Gastroesophageal sphincter (tissue), 4 donors: ENCODE measurements around the gene AXL. TPM values are rescaled to one million over a fixed set of nuclear protein-coding genes. Genes with fewer than 3 reads are reported as not detected.

ENCODE experiments used
- ATAC-seq: fragments of 150-250 bp; one replicate; pipeline ENCODE4 v1.9.1; 2016; ENCODE audit warnings: mild to moderate bottlenecking, moderate library complexity
- H3K27ac ChIP-seq, 4 donors: fragments of 200-600 bp; sonication (generic) in 3 of 4; 1 replicate in 3 of 4; 2 replicates in 1 of 4; pipeline ENCODE4 v1.5.1; 2016 to 2019
- H3K27me3 ChIP-seq: fragments of 200-600 bp; sonication (generic); one replicate; pipeline ENCODE4 v1.5.1; 2019
- H3K36me3 ChIP-seq, 2 donors: fragments of 200-600 bp; sonication (generic); one replicate each; pipeline ENCODE4 v1.5.1; 2019; ENCODE audit warnings: control low read depth in 1 of 2
- H3K4me1 ChIP-seq, 3 donors: fragments of 200-600 bp; sonication (generic); 1 replicate in 2 of 3; 2 replicates in 1 of 3; pipeline ENCODE4 v1.5.1; 2016 to 2019; ENCODE audit warnings: control low read depth in 2 of 3
- H3K4me3 ChIP-seq, 2 donors: fragments of 200-600 bp; sonication (generic); one replicate each; pipeline ENCODE4 v1.5.1; 2019; ENCODE audit warnings: mild to moderate bottlenecking in 1 of 2, moderate library complexity in 1 of 2
- H3K9me3 ChIP-seq, 3 donors: fragments of 200-600 bp; sonication (generic); one replicate each; pipeline ENCODE4 v1.5.1; 2017 to 2019; ENCODE audit warnings: control low read depth in 2 of 3
- EP300 ChIP-seq: sonication (generic); formaldehyde crosslinking; IDR thresholded peaks from one replicate; pipeline ENCODE4 v1.6.1; 2017; ENCODE audit warnings: antibody characterized with exemption, mild to moderate bottlenecking
- POLR2A ChIP-seq, 2 donors: fragments of 450-650 bp; IDR thresholded peaks; one replicate each; pipeline ENCODE4 v1.6.1; 2017; ENCODE audit warnings: antibody characterized with exemption in 2 of 2, mild to moderate bottlenecking in 2 of 2, moderate library complexity in 1 of 2
- POLR2AphosphoS5 ChIP-seq: sonication (generic); formaldehyde crosslinking; IDR thresholded peaks from one replicate; pipeline ENCODE4 v1.6.1; 2017; ENCODE audit warnings: antibody characterized with exemption
- WGBS, 2 donors: methylation state at CpG; one replicate each; pipeline ENCODE4 v1.1.5; 2018; ENCODE audit warnings: low coverage in 1 of 2; 5-methylcytosine and 5-hydroxymethylcytosine counted together
- total RNA-seq, 4 donors: library from RNA; depleted of rRNA; stranded (reverse); fragments of >200 nt; gene quantifications; one replicate each; pipeline ENCODE4 v1.1.0, GENCODE V29; 2016
- TF ChIP-seq, protein P1 (sequence below), 4 experiments: fragments of 200-600 bp in 2 of 4; fragments of 450-650 bp in 2 of 4; sonication (generic) in 1 of 4; IDR thresholded peaks; one replicate each; pipeline ENCODE4 v1.5.1; 2017 to 2019; ENCODE audit warnings: antibody characterized with exemption in 4 of 4, mild to moderate bottlenecking in 2 of 4, moderate library complexity in 2 of 4

AXL gene
- total RNA-seq, 4 donors from 2014 or later: 129 to 232 (median 166) TPM

DNA sequence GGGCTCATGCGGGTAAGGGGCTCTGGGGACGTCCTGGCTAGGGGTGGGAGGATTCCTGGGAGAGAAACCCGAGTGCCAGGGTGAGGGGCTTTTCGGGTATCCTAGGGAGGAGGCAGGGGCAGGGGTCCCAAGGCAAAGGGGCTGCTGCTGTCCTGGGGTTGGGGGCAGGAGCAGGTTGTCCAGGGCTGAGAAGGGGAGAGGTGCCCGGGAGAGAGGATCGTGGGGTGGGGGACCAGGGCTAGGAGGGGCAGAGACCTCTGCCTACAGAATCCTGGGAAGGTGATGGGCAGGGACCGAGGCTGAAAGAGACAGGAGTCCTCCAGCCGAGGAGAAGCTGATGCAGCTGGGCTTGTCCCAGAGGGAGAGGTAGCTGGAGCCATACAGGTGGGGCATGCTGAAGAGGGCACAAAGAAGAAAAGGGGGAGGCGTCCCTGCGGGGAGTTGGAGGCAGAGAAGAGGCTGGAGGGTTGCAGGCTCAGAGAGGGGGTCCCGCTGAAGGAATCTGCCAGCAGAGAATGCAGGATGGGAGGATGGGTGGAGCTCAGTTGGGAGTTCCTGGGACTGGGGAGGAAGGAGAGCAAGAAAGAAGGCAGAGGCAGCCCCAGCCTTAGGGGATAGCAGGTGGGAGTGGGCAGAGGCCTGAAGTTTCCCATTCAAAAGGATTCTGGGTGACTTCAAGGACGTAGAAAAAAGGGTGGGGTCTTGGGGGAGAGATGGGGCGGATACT is 25.4 kb upstream of the AXL start:
- Histone ChIP-seq H3K27me3 (peaks cover 92% of the 10 kb centered on the region), H3K36me3 (no peaks in the 10 kb centered on the region), H3K4me3 (peak overlapping the region in 1 of 2 donors; percentile 37), H3K9me3 (no peaks in the 10 kb centered on the region), H3K27ac (no peak overlapping the region), H3K4me1 (peaks cover 0 to 12% (median 5%) of the 10 kb centered on the region in 3 donors)
- no peak for TF ChIP-seq POLR2A (IDR thresholded peaks at IDR 0.05)
- no peak for TF ChIP-seq POLR2AphosphoS5
- TF ChIP-seq, protein P1, sequence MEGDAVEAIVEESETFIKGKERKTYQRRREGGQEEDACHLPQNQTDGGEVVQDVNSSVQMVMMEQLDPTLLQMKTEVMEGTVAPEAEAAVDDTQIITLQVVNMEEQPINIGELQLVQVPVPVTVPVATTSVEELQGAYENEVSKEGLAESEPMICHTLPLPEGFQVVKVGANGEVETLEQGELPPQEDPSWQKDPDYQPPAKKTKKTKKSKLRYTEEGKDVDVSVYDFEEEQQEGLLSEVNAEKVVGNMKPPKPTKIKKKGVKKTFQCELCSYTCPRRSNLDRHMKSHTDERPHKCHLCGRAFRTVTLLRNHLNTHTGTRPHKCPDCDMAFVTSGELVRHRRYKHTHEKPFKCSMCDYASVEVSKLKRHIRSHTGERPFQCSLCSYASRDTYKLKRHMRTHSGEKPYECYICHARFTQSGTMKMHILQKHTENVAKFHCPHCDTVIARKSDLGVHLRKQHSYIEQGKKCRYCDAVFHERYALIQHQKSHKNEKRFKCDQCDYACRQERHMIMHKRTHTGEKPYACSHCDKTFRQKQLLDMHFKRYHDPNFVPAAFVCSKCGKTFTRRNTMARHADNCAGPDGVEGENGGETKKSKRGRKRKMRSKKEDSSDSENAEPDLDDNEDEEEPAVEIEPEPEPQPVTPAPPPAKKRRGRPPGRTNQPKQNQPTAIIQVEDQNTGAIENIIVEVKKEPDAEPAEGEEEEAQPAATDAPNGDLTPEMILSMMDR (IDR thresholded peaks at IDR 0.05): no peak
- no peak for TF ChIP-seq EP300
- ATAC-seq: no peak
- WGBS, 2 donors: 17 to 30% methylated on average over 8 to 10 of the region's 13 CpGs

DNA sequence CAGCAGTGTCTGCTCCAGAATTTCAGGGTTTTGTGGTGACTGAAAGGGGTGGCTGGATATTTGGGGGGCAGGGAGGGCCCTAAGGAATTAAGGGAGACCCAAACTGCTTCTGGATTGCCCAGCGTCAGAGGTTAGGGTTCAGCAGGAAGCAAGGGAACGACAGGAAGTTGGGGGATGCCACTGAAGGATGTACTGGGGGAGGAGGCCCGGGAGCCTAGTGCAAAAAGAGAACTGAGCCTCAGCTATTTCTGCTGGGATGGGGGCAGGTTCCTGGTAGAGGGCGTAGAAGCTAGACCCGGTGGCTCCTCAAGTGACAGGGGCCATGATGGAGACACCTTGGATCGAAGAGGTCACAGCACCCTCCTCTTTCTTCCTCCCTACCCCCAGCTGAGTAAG is 24.9 kb upstream of the AXL start:
- 33 to 62% methylated on average over 3 to 6 of the region's 6 CpGs for WGBS, 2 donors
- Histone ChIP-seq H3K4me1 (peaks cover 0 to 12% (median 5%) of the 10 kb centered on the region in 3 donors), H3K36me3 (no peaks in the 10 kb centered on the region), H3K27ac (no peak overlapping the region), H3K4me3 (no peak overlapping the region), H3K9me3 (no peaks in the 10 kb centered on the region), H3K27me3 (peaks cover 92% of the 10 kb centered on the region)
- TF ChIP-seq POLR2AphosphoS5 (no peak), EP300 (no peak), POLR2A (IDR thresholded peaks at IDR 0.05) (no peak)
- TF ChIP-seq, protein P1 (IDR thresholded peaks at IDR 0.05): no peak
- ATAC-seq: no peak

DNA sequence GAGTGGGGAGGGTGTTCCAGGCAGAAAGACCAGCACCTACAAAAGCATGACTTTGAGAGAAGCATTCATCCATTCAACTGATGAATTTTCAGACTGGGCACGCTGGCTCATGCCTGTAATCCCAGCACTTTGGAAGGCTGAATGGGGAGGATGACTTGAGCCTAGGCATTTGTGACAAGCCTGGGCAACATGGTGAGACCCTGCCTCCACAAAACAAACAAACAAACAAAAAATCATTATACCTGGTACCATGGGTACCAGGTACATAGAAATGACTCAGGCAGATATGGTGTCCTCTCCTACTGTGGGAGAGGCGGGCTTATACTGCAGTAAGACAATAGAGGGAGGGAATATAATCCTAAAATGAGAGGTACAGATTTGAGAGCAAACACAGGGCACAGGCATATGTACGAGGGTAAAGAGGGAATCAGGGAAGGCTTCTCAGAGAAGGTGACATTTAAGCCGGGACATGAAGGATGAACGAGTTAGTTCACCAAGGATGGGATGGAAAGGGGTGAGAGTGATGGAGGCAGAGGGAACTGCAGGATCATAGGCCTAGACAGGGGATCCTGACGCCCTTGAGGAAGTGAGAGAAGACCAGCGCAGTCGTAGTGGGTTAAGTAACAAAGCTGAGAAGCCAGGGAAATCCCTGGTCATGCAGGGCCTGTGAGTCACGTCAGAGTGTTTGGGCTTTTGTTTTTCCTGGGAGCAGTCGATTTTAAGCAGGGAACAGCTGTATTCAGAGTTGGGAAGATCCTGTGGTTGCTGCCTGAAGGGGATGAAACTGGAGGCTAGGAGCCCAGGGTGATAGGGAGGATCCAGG is 23.1 kb upstream of the AXL start:
- no peak for TF ChIP-seq EP300
- TF ChIP-seq, protein P1 (IDR thresholded peaks at IDR 0.05): no peak
- Histone ChIP-seq H3K27me3 (peaks cover 80% of the 10 kb centered on the region), H3K9me3 (no peaks in the 10 kb centered on the region), H3K27ac (no peak overlapping the region), H3K4me3 (no peak overlapping the region), H3K36me3 (no peaks in the 10 kb centered on the region), H3K4me1 (peaks cover 0 to 12% (median 5%) of the 10 kb centered on the region in 3 donors)
- no peak for ATAC-seq
- 69 to 71% methylated on average over 9 to 10 of the region's 10 CpGs for WGBS, 2 donors

DNA sequence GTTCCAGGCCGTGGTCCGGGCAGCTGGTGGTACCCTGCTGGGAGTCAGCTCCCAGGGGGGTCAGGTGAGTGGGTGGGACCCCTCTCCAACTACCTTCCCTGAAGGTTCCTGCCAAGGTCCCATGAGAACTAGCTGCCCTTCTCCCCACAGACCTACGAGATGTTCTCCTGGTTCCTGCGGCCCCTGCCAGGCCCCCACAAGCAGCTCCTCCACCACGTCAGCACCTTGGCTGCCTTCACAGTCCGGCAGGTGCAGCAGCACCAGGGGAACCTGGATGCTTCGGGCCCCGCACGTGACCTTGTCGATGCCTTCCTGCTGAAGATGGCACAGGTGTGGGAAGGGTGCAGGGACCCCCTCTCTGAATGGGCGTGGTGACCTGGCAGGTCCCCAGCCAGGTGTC is 20.5 kb upstream of the AXL start:
- Histone ChIP-seq H3K4me3 (no peak overlapping the region), H3K4me1 (no peaks in the 10 kb centered on the region), H3K27me3 (peaks cover 54% of the 10 kb centered on the region), H3K27ac (no peak overlapping the region), H3K9me3 (no peaks in the 10 kb centered on the region), H3K36me3 (no peaks in the 10 kb centered on the region)
- TF ChIP-seq, protein P1 (IDR thresholded peaks at IDR 0.05): no peak
- TF ChIP-seq POLR2AphosphoS5: no peak
- no peak for TF ChIP-seq EP300
- no peak for TF ChIP-seq POLR2A (IDR thresholded peaks at IDR 0.05)
- WGBS, 2 donors: 20% methylated on average over 1 of the region's 11 CpGs; no CpG with 5 or more reads in 1 of the 2 donors
- no peak for ATAC-seq
